ENCODE results near the gene GPR17.

DNA sequence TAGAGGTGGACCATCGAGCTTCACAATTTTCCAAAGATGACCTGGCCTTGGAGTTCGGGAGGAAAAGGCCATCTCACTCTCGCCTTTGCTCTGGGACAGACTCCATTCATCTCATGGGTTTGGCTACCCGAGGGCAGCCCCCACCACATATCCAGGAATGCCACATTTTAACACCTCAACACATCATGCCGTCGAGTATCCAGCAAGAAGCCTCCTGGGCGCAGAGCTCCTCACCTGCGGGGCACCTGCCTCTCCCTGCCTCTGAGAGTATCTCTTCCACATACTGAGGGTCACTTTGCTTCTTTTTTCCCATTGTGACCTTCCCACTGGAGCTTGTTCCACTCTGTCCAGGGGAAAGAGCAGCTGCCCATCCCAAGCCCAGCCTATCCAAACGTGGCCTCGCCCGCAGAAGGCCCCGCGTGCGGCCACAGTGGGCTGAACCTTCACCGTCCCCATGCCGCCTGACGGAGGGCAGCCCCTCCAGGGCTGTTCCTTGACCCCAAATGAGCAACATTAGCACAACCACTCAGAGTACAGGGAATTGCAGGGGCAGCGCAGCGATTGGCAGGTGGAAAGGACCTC, 34.8 kb downstream of the GPR17 start:
- TF ChIP-seq, protein P1, sequence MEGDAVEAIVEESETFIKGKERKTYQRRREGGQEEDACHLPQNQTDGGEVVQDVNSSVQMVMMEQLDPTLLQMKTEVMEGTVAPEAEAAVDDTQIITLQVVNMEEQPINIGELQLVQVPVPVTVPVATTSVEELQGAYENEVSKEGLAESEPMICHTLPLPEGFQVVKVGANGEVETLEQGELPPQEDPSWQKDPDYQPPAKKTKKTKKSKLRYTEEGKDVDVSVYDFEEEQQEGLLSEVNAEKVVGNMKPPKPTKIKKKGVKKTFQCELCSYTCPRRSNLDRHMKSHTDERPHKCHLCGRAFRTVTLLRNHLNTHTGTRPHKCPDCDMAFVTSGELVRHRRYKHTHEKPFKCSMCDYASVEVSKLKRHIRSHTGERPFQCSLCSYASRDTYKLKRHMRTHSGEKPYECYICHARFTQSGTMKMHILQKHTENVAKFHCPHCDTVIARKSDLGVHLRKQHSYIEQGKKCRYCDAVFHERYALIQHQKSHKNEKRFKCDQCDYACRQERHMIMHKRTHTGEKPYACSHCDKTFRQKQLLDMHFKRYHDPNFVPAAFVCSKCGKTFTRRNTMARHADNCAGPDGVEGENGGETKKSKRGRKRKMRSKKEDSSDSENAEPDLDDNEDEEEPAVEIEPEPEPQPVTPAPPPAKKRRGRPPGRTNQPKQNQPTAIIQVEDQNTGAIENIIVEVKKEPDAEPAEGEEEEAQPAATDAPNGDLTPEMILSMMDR (IDR thresholded peaks at IDR 0.05), result no peak
- no peak for TF ChIP-seq POLR2A (IDR thresholded peaks at IDR 0.05)

Data from adrenal gland (tissue), 5 donors.